Mucosa of rectum (tissue), 2 donors: ENCODE results near the gene CWF19L2.
"Not testable (repeated sequence)": the region's sequence is repeated elsewhere in the genome, so short reads cannot be mapped to it uniquely, and the experiment has no call there.

Experiments used
- H3K27ac ChIP-seq, 2 donors: one replicate each; pipeline ENCODE4 v1.7.0; 2013; ENCODE audit warnings: inconsistent platforms in 2 of 2, low read depth in 2 of 2, low read length in 2 of 2
- H3K27me3 ChIP-seq, 2 donors: one replicate each; pipeline ENCODE4 v1.7.0; 2013; ENCODE audit warnings: low read length in 2 of 2; ENCODE audit not compliant: control insufficient read depth in 2 of 2, insufficient read depth in 2 of 2
- H3K36me3 ChIP-seq, 2 donors: one replicate each; pipeline ENCODE4 v1.7.0; 2013; ENCODE audit warnings: low read length in 2 of 2; ENCODE audit not compliant: control insufficient read depth in 2 of 2, insufficient read depth in 2 of 2
- H3K4me1 ChIP-seq, 2 donors: one replicate each; pipeline ENCODE4 v1.7.0; 2013; ENCODE audit warnings: low read length in 2 of 2, mild to moderate bottlenecking in 1 of 2; ENCODE audit not compliant: control insufficient read depth in 2 of 2, insufficient read depth in 2 of 2
- H3K4me3 ChIP-seq, 2 donors: one replicate each; pipeline ENCODE4 v1.7.0; 2013; ENCODE audit warnings: low read length in 2 of 2
- H3K9ac ChIP-seq, 2 donors: one replicate each; pipeline ENCODE4 v1.7.0; 2013; ENCODE audit warnings: low read length in 2 of 2, low read depth in 1 of 2, mild to moderate bottlenecking in 1 of 2
- H3K9me3 ChIP-seq, 2 donors: one replicate each; pipeline ENCODE4 v1.7.0; 2013; ENCODE audit warnings: low read length in 2 of 2; ENCODE audit not compliant: control insufficient read depth in 2 of 2
- donor health status: healthy.
- donor health status: Normal muscosa, but diverticular disease.

The CWF19L2 gene

DNA sequence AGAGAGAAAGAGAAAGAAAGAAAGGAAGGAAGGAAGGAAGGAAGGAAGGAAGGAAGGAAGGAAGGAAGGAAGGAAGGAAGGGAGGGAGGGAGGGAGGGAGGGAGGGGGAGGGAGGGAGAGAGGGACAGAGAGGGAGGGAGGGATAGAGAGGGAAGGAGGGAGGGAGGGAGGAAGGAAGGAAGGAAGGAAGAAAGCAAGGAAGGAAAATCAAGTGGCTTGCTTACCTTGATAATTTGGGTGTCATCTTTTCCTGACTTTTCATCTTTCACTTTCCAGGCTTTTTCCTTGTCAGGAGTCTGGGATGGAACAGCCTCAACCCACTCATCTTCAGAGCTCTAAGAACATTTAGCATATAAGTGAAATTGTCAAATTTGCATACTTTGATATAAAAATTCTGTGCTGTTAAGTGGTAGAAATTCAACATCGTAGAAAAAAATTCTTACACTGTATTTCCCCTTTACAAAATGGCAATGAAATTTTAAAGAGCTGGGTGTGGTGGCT is 14.9 kb downstream of the CWF19L2 start:
- no peaks in the 10 kb centered on the region for H3K27me3 ChIP-seq
- no peaks in the 10 kb centered on the region for H3K9me3 ChIP-seq
- H3K4me3 ChIP-seq = no peak overlapping the region
- H3K4me1 ChIP-seq = no peaks in the 10 kb centered on the region
- peaks cover 29 to 41% of the 10 kb centered on the region in 2 donors for H3K36me3 ChIP-seq
- H3K27ac ChIP-seq = no peak overlapping the region
- no peak overlapping the region for H3K9ac ChIP-seq

DNA sequence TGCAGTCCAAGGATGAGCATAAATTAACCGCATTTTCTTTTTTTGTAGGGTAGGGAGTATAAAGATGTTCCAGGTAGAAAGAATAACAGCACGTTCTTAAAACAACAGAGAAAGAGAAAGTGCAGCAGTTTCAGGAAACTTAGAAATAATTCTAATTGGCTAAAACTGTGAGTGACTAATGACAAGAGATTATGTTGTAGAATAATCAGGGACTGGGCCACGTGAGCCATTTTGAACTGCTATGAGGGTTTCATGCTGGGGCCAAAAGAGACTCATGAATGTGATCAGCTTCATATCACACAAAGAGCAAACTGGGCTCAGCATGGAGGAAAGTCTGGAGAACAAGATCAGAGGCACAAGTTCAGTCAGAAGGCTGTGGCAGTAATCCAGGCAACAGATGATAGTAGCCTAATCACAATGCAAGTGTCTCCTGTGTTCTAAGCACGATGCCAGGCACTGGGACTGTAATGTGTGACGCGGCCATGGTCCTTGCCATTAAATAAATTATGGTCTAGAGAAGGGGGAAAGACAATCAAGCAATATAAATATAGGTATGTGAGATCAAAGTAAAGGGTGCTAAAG is 17.9 kb downstream of the CWF19L2 start:
- Histone ChIP-seq H3K4me1 (no peaks in the 10 kb centered on the region), H3K9ac (no peak overlapping the region), H3K36me3 (peaks cover 23 to 32% of the 10 kb centered on the region in 2 donors), H3K27ac (no peak overlapping the region), H3K4me3 (no peak overlapping the region), H3K9me3 (no peaks in the 10 kb centered on the region), H3K27me3 (no peaks in the 10 kb centered on the region)

DNA sequence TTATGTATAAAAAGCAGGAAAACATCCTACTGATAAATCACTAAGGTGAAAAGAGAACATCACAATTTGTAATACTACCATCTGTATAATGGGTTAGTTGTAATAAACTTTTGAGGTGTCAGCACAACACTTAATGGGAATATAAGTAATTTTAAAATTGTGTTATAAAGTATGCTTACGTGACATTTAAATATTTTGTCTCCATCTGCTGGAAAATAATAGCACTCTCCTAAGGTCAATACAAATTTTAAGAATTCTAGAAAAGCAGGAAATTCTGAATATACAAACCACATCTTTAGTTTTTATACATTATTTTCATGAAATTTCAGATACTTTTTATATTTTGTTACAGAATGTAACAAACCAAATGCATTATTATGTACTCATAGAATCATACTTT is 19.5 kb downstream of the CWF19L2 start:
- no peak overlapping the region for H3K4me3 ChIP-seq
- H3K36me3 ChIP-seq = peaks cover 18 to 27% of the 10 kb centered on the region in 2 donors
- no peak overlapping the region for H3K9ac ChIP-seq
- no peak overlapping the region for H3K27ac ChIP-seq
- H3K27me3 ChIP-seq = no peaks in the 10 kb centered on the region
- no peaks in the 10 kb centered on the region for H3K4me1 ChIP-seq
- no peaks in the 10 kb centered on the region for H3K9me3 ChIP-seq

DNA sequence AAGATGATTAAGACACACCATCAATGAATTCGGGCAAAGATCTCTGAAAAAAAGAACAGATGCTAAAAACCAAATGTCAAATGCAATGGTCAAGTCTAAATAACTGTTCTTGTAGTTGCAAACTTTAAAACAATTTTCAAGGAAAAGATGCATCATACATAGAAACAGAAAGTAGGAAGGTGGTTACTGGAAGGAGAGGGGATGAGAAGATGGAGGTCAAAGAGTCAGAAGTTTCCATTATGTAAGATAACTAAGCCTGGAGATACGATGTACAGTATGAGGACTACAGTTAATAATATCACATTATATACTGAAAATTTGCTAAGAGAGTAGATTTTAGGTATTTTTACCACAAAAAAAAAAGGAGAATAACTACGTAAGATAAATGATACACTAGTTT is 27.1 kb downstream of the CWF19L2 start:
- Histone ChIP-seq H3K4me3 (no peak overlapping the region), H3K9ac (no peak overlapping the region), H3K4me1 (no peaks in the 10 kb centered on the region), H3K27ac (no peak overlapping the region), H3K27me3 (no peaks in the 10 kb centered on the region), H3K9me3 (no peaks in the 10 kb centered on the region), H3K36me3 (peaks cover 3 to 11% of the 10 kb centered on the region in 2 donors)

DNA sequence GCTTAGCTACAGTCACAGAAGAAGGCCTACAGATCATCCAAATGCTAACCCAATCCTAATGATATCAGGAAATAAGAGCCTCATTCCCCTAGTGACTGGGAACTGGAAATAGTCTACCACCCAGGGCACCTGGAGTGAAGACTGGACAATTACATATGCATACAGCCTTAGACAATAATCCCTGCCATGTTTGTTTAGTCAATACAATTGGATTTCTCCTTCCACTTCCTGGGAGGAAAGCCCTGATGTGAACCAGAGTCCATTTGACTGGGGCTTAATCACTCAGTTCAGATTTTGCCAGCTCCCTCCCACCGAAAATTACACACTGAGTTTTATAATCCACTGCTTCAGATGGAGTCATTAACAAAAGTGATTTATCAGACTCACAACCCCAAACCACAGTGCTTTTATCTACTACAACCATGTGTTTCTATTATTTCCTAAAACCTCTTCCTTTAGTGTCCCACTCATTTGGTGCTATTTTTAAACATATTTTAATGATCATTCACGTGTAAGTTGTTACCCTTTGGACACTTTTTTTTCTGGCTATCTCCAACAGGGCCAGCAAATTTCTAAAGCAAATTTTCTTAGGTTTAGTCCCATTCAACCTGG is 29.9 kb downstream of the CWF19L2 start:
- H3K9me3 ChIP-seq = no peaks in the 10 kb centered on the region
- H3K27me3 ChIP-seq = no peaks in the 10 kb centered on the region
- no peak overlapping the region for H3K4me3 ChIP-seq
- peaks cover 3 to 11% of the 10 kb centered on the region in 2 donors for H3K36me3 ChIP-seq
- H3K4me1 ChIP-seq = no peaks in the 10 kb centered on the region
- H3K27ac ChIP-seq = no peak overlapping the region
- H3K9ac ChIP-seq = no peak overlapping the region

DNA sequence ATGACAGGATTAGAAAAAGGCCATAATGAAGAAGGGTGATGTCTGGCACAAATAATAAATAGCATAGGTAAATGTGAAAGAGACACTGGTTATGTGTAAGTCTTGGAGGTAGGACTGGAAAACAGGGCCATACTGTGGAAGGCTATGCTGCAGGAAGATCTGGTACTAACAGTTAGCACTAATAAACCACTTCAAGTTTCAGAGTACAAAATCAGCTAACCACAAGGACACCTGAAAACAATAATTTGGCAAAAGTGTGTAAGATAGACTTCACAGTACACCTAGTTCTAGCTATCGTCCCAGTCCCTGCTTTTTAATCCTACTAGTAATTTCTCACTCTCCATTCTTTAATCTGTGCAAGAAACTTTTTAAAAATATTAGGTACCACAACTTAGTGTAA is 44.3 kb downstream of the CWF19L2 start:
- Histone ChIP-seq H3K36me3 (peaks cover 3 to 5% of the 10 kb centered on the region in 2 donors), H3K4me1 (peaks cover 0 to 4% of the 10 kb centered on the region in 2 donors), H3K9ac (no peak overlapping the region), H3K27me3 (no peaks in the 10 kb centered on the region), H3K9me3 (no peaks in the 10 kb centered on the region), H3K27ac (no peak overlapping the region), H3K4me3 (no peak overlapping the region)

DNA sequence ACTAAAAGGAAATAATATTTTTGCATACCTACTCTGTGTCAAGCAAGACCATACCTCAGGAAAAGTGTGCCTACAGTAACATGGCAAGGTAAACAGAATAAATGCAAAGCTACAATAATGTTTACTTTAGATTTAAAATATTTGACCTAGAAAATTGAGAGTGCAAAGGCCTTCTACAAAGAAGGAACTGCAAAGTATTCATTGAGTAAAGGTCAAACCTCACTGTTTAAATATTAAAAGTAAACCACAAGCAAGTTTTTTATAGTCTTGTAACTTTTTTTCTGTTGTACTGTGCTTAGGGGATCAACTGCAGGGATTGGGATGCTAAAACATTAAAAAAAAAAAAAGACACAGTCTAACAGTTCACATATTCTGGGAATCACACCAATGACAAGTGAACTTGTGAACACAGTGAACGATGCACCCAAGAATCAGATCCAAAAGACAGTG is 48.8 kb downstream of the CWF19L2 start:
- Histone ChIP-seq H3K36me3 (peaks cover 0 to 5% of the 10 kb centered on the region in 2 donors), H3K4me1 (peaks cover 0 to 4% of the 10 kb centered on the region in 2 donors), H3K9me3 (no peaks in the 10 kb centered on the region), H3K27ac (no peak overlapping the region), H3K9ac (no peak overlapping the region), H3K27me3 (no peaks in the 10 kb centered on the region), H3K4me3 (no peak overlapping the region)

DNA sequence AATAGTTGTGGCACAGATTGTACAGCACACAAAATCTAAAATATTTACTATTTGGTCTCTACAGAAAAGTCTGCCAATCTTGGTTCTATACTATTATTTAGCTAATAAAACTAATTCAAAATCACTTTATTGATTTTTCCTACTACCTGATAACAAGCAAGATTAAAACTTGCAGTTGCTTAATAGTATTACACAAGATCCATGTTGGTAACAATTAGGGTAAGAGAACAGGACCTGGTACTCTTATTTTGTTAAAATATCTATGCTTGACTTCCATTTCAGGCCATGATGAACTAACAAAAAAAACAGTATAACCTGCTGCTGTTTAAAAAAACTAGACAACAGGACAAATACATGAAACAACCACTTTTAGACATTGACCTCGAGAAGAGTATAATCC is 52.4 kb downstream of the CWF19L2 start:
- Histone ChIP-seq H3K9ac (no peak overlapping the region), H3K27ac (no peak overlapping the region), H3K4me3 (no peak overlapping the region), H3K27me3 (no peaks in the 10 kb centered on the region), H3K36me3 (peaks cover 0 to 2% of the 10 kb centered on the region in 2 donors), H3K9me3 (no peaks in the 10 kb centered on the region), H3K4me1 (peaks cover 0 to 4% of the 10 kb centered on the region in 2 donors)

DNA sequence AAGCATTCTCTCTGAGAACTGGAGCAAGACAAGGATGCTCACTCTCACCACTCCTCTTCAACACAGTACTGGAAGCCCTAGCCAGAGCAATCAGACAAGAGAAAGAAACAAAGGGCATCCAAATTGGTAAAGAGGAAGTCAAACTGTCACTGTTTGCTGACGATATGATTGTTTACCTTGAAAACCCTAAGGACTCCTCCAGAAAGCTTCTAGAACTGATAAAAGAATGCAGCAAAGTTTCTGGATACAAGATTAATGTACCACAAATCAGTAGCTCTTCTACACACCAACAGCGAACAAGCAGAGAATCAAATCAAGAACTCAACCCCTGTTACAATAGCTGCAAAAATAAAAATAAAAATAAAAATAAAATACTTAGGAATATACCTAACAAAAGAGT is 56.5 kb downstream of the CWF19L2 start:
- not testable (repeated sequence) for H3K4me1 ChIP-seq, H3K36me3 ChIP-seq, H3K9me3 ChIP-seq, H3K4me3 ChIP-seq, H3K9ac ChIP-seq, H3K27ac ChIP-seq, H3K27me3 ChIP-seq

DNA sequence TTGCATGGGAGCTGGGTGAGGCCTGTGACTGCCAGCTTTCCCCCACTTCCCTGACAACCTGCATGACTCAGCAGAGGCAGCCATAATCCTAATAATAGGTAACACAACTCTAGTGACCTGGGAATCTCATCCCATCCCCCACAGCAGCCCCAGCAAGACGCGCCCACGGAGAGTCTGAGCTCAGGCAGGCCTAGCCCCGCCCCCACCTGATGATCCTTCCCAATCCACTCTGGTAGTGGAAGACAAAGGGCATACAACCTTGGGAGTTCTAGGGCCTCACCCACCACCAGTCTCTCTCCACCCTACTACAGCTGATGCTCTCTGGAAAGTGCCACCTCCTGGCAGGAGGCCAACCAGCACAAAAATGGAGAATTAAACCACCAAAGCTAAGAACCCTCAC is 60.3 kb downstream of the CWF19L2 start:
- Histone ChIP-seq H3K36me3 (no peaks in the 10 kb centered on the region), H3K4me3 (no peak overlapping the region), H3K4me1 (no peaks in the 10 kb centered on the region), H3K9me3 (no peaks in the 10 kb centered on the region), H3K27ac (no peak overlapping the region), H3K27me3 (no peaks in the 10 kb centered on the region), H3K9ac (no peak overlapping the region)
